GM18951 (cell line): ENCODE results near the gene PILRA.
"Not testable (repeated sequence)": the region's sequence is repeated elsewhere in the genome, so short reads cannot be mapped to it uniquely, and the experiment has no call there.

Source experiments
- POLR2A ChIP-seq: IDR thresholded peaks from 4 replicates; pipeline ENCODE4 v1.6.1; 2011; ENCODE audit warnings: mild to moderate bottlenecking; ENCODE audit not compliant: insufficient read length, insufficient read depth; ENCODE audit errors: extremely low read depth
- in situ Hi-C: fragments of 300-500 bp; cut with MboI; formaldehyde crosslinking; loops from one replicate; pipeline ENCODE4 v1.12.0; 2022; ENCODE audit warnings: low sequenced_read_pairs, mixed read lengths, inconsistent platforms; ENCODE audit not compliant: unreplicated experiment

The PILRA gene

GRCh38 chr7:100364480-100364879 is 8.8 kb upstream of the PILRA start:
- in situ Hi-C loops, result no loop called here
- TF ChIP-seq POLR2A, result no peak

GRCh38 chr7:100365998-100366367 is 7.3 kb upstream of the PILRA start:
- in situ Hi-C loops, result not testable (repeated sequence)

GRCh38 chr7:100366411-100367250 is 6.7 kb upstream of the PILRA start:
- in situ Hi-C loops, result no loop called here
- TF ChIP-seq POLR2A, result peak; percentile 38

- no peak for TF ChIP-seq POLR2A
- in situ Hi-C loops, result no loop called here
Measured at GRCh38 chr7:100367251-100367620, 6.1 kb upstream of the PILRA start.

GRCh38 chr7:100367676-100368613 is 5.3 kb upstream of the PILRA start:
- no peak for TF ChIP-seq POLR2A
- in situ Hi-C loops, result no loop called here

- TF ChIP-seq POLR2A, result peak; percentile 49
- in situ Hi-C loops, result no loop called here
Measured at GRCh38 chr7:100369105-100369504, 4.2 kb upstream of the PILRA start.

GRCh38 chr7:100370303-100370702 is 3.0 kb upstream of the PILRA start:
- TF ChIP-seq POLR2A, result no peak

GRCh38 chr7:100370746-100371145 is 2.5 kb upstream of the PILRA start:
- in situ Hi-C loops, result loop anchor here (5.0 kb wide), 1 partner anchor 37 kb away; no protein-coding TSS in a partner anchor
- no peak for TF ChIP-seq POLR2A

More at GRCh38 chr7:100370303-100370702, 3.0 kb upstream of the PILRA start:
- in situ Hi-C loops, result loop anchor here (5.0 kb wide), 1 partner anchor 37 kb away; no protein-coding TSS in a partner anchor

- in situ Hi-C loops, result loop anchor here (5.0 kb wide), 1 partner anchor 36 kb away; no protein-coding TSS in a partner anchor
- no peak for TF ChIP-seq POLR2A
Measured at GRCh38 chr7:100371561-100372171, 1.6 kb upstream of the PILRA start.

GRCh38 chr7:100372256-100372655 is 1.0 kb upstream of the PILRA start:
- TF ChIP-seq POLR2A, result no peak
- in situ Hi-C loops, result loop anchor here (5.0 kb wide), 1 partner anchor 35 kb away; no protein-coding TSS in a partner anchor

- in situ Hi-C loops, result loop anchor here (5.0 kb wide), 1 partner anchor 35 kb away; no protein-coding TSS in a partner anchor
- TF ChIP-seq POLR2A, result no peak
Measured at GRCh38 chr7:100372694-100373093, 593 bp upstream of the PILRA start.

GRCh38 chr7:100373870-100374598 is 747 bp downstream of the PILRA start:
- in situ Hi-C loops, result loop anchor here (5.0 kb wide), 1 partner anchor 33 kb away; no protein-coding TSS in a partner anchor

- in situ Hi-C loops, result loop anchor here (5.0 kb wide), 1 partner anchor 33 kb away; no protein-coding TSS in a partner anchor
- no peak for TF ChIP-seq POLR2A
Measured at GRCh38 chr7:100374601-100375000, 1.3 kb downstream of the PILRA start.

GRCh38 chr7:100376066-100376465 is 2.8 kb downstream of the PILRA start:
- in situ Hi-C loops, result no loop called here
- TF ChIP-seq POLR2A, result no peak
